H1 (cell line): Measurements from ENCODE around the gene MUC2. TPM values are rescaled to one million over a fixed set of nuclear protein-coding genes. Genes with fewer than 3 reads are reported as not detected.

Source experiments
- CTCF ChIA-PET: fragments of 300-600 bp; sonication (Branson Sonifier 250); formaldehyde crosslinking; loops from one replicate; lab custom pipeline; 2021; ENCODE audit not compliant: partially characterized antibody; lab: Charles Lee
- POLR2A ChIA-PET: fragments of 300-600 bp; sonication (Branson Sonifier 250); formaldehyde crosslinking; loops from one replicate; lab custom pipeline; 2021; ENCODE audit warnings: inconsistent platforms; ENCODE audit not compliant: partially characterized antibody; lab: Charles Lee
- DNase-seq, 2 experiments: peaks; one replicate each; pipeline versions ENCODE4 v3.0.0 to v3.0.0-alpha.2; 2010 to 2022; ENCODE audit warnings: low spot score in 2 of 2, low read depth in 1 of 2, mixed read lengths in 1 of 2
- FAIRE-seq: peaks from 2 replicates; lab custom pipeline; 2011; peaks lifted over from hg19 to GRCh38; lab: Jason Lieb, UNC
- H2AFZ ChIP-seq: 2 replicates; pipeline ENCODE4 v1.8.1; 2012; ENCODE audit warnings: low read length, inconsistent platforms
- H2AK5ac ChIP-seq: 2 replicates; pipeline ENCODE4 v1.6.1; 2013; ENCODE audit warnings: low read depth, low read length
- H2BK120ac ChIP-seq: replicated peaks from 2 replicates; pipeline ENCODE3; 2013; ENCODE audit warnings: low read depth, low read length, inconsistent platforms
- H2BK12ac ChIP-seq: 2 replicates; pipeline ENCODE4 v1.6.1; 2013; ENCODE audit warnings: low read depth, low read length
- H2BK15ac ChIP-seq: 2 replicates; pipeline ENCODE4 v1.6.1; 2013; ENCODE audit warnings: low read length
- H2BK20ac ChIP-seq: 2 replicates; pipeline ENCODE4 v1.6.1; 2013; ENCODE audit warnings: low read length
- H2BK5ac ChIP-seq: 2 replicates; pipeline ENCODE4 v1.6.1; 2013; ENCODE audit warnings: low read depth, low read length
- H3K14ac ChIP-seq: 2 replicates; pipeline ENCODE4 v1.6.1; 2013; ENCODE audit warnings: inconsistent platforms; ENCODE audit not compliant: insufficient read length
- H3K18ac ChIP-seq: 2 replicates; pipeline ENCODE4 v1.6.1; 2013; ENCODE audit warnings: low read length; ENCODE audit errors: extremely low read depth
- H3K23ac ChIP-seq: 2 replicates; pipeline ENCODE4 v1.6.1; 2013; ENCODE audit warnings: inconsistent platforms; ENCODE audit not compliant: insufficient read length
- H3K23me2 ChIP-seq: 2 replicates; pipeline ENCODE4 v1.6.1; 2013; ENCODE audit warnings: low read depth, low read length
- H3K27ac ChIP-seq: 2 replicates; pipeline ENCODE4 v1.6.1; 2011; ENCODE audit warnings: low read depth, low read length, inconsistent platforms
- H3K27me3 ChIP-seq, 4 experiments: replicated peaks in 1 of 4; 1 replicate in 1 of 4; 2 replicates in 3 of 4; pipeline versions ENCODE4 v1.6.1 to v1.8.1; 2011 to 2013; ENCODE audit warnings: low read length in 3 of 4, mild to moderate bottlenecking in 3 of 4, inconsistent platforms in 2 of 4, mixed read lengths in 2 of 4, moderate library complexity in 1 of 4; ENCODE audit not compliant: control insufficient read depth in 3 of 4, insufficient read depth in 3 of 4; ENCODE audit errors: extremely low read depth in 1 of 4
- H3K36me3 ChIP-seq, 4 experiments: 2 replicates each; pipeline versions ENCODE4 v1.6.1 to v1.8.1; 2011 to 2013; ENCODE audit warnings: mild to moderate bottlenecking in 4 of 4, low read length in 3 of 4, moderate library complexity in 2 of 4, control low read depth in 1 of 4, inconsistent platforms in 1 of 4; ENCODE audit not compliant: insufficient read depth in 4 of 4, control insufficient read depth in 2 of 4
- H3K4ac ChIP-seq: replicated peaks from 2 replicates; pipeline ENCODE3; 2013; ENCODE audit warnings: low read length, low read depth, mixed read lengths, inconsistent platforms; ENCODE audit not compliant: insufficient read length
- H3K4me1 ChIP-seq, 4 experiments: replicated peaks in 1 of 4; 1 replicate in 1 of 4; 2 replicates in 3 of 4; pipeline versions ENCODE4 v1.6.1 to v1.8.1; 2011 to 2013; ENCODE audit warnings: low read length in 3 of 4, inconsistent platforms in 2 of 4, mixed read lengths in 1 of 4; ENCODE audit not compliant: insufficient read depth in 4 of 4, control insufficient read depth in 3 of 4
- H3K4me2 ChIP-seq, 2 experiments: 2 replicates each; pipeline versions ENCODE4 v1.6.1 to v1.8.1; 2011 to 2013; ENCODE audit warnings: low read depth in 2 of 2, low read length in 2 of 2, control low read depth in 1 of 2, inconsistent platforms in 1 of 2, mild to moderate bottlenecking in 1 of 2; ENCODE audit not compliant: insufficient read depth in 1 of 2
- H3K4me3 ChIP-seq, 4 experiments: fragments of 200-600, 300-600 bp in 1 of 4; sonication (generic), shearing (Covaris generic), sonication (Bioruptor Twin) in 1 of 4; 2 replicates each; pipeline versions ENCODE4 v1.5.1 to v1.8.1; 2011 to 2016; ENCODE audit warnings: low read length in 4 of 4, low read depth in 3 of 4, control low read depth in 2 of 4, inconsistent platforms in 2 of 4, mild to moderate bottlenecking in 2 of 4, mixed read lengths in 1 of 4, moderate library complexity in 1 of 4; ENCODE audit not compliant: insufficient read depth in 2 of 4; ENCODE audit errors: extremely low read depth in 1 of 4
- H3K56ac ChIP-seq: replicated peaks from 2 replicates; pipeline ENCODE3; 2013; ENCODE audit warnings: low read depth, mild to moderate bottlenecking, mixed read lengths, low read length, inconsistent platforms; ENCODE audit not compliant: insufficient read length
- H3K79me1 ChIP-seq: 2 replicates; pipeline ENCODE4 v1.6.1; 2013; ENCODE audit warnings: low read depth, low read length, control low read depth
- H3K79me2 ChIP-seq, 2 experiments: 2 replicates each; pipeline versions ENCODE4 v1.6.1 to v1.8.1; 2012 to 2013; ENCODE audit warnings: low read length in 2 of 2, mild to moderate bottlenecking in 2 of 2, inconsistent platforms in 1 of 2; ENCODE audit not compliant: insufficient read depth in 2 of 2, control insufficient read depth in 1 of 2
- H3K9ac ChIP-seq, 4 experiments: replicated peaks in 1 of 4; 1 replicate in 1 of 4; 2 replicates in 3 of 4; pipeline versions ENCODE4 v1.6.1 to v1.8.1; 2011 to 2013; ENCODE audit warnings: low read depth in 3 of 4, low read length in 3 of 4, control low read depth in 2 of 4, mild to moderate bottlenecking in 2 of 4, moderate library complexity in 2 of 4, inconsistent platforms in 1 of 4; ENCODE audit errors: extremely low read depth in 1 of 4
- H3K9me3 ChIP-seq, 2 experiments: 2 replicates each; pipeline versions ENCODE4 v1.6.1 to v1.8.1; 2012 to 2013; ENCODE audit warnings: mild to moderate bottlenecking in 2 of 2, moderate library complexity in 2 of 2, control low read depth in 1 of 2, inconsistent platforms in 1 of 2, low read depth in 1 of 2, low read length in 1 of 2, mixed read lengths in 1 of 2; ENCODE audit not compliant: insufficient read depth in 2 of 2
- H4K20me1 ChIP-seq, 2 experiments: replicated peaks in 1 of 2; 2 replicates each; pipeline versions ENCODE3 to v1.8.1; 2011 to 2013; ENCODE audit warnings: inconsistent platforms in 2 of 2, low read length in 2 of 2, mild to moderate bottlenecking in 1 of 2; ENCODE audit not compliant: insufficient read depth in 2 of 2, control insufficient read depth in 1 of 2
- H4K5ac ChIP-seq: 2 replicates; pipeline ENCODE4 v1.6.1; 2013; ENCODE audit warnings: low read length, low read depth, mixed read lengths, inconsistent platforms; ENCODE audit not compliant: insufficient read length
- H4K8ac ChIP-seq: 2 replicates; pipeline ENCODE4 v1.8.0; 2013; ENCODE audit warnings: mild to moderate bottlenecking, moderate library complexity, low read length, inconsistent platforms; ENCODE audit not compliant: insufficient read depth; ENCODE audit errors: extremely low read depth
- H4K91ac ChIP-seq: replicated peaks from 2 replicates; pipeline ENCODE3; 2013; ENCODE audit warnings: low read length, mixed read lengths, inconsistent platforms; ENCODE audit not compliant: insufficient read length
- CHD1 ChIP-seq: IDR thresholded peaks from 2 replicates; pipeline ENCODE4 v1.6.1; 2012; ENCODE audit warnings: low read depth, low read length, improper control_type of control experiment
- CHD2 ChIP-seq: IDR thresholded peaks from 2 replicates; pipeline ENCODE4 v1.6.1; 2012; ENCODE audit warnings: low read length, improper control_type of control experiment
- CREB1 ChIP-seq: IDR thresholded peaks from 2 replicates; pipeline ENCODE4 v1.6.1; 2012; ENCODE audit warnings: inconsistent platforms
- EZH2 ChIP-seq: fragments of 200-600 bp; sonication (generic); IDR thresholded peaks from 2 replicates; pipeline ENCODE4 v1.7.1; 2012; ENCODE audit warnings: low read depth, mild to moderate bottlenecking, moderate library complexity, low read length, inconsistent platforms; ENCODE audit not compliant: severe bottlenecking
- MAX ChIP-seq: IDR thresholded peaks from 2 replicates; pipeline ENCODE4 v1.6.1; 2012; ENCODE audit warnings: inconsistent platforms
- PHF8 ChIP-seq: fragments of 200-600 bp; sonication (generic); conservative IDR thresholded peaks from 2 replicates; pipeline ENCODE4 v1.7.1; 2012; ENCODE audit warnings: low read depth, mild to moderate bottlenecking, inconsistent platforms, low read length, moderate library complexity
- POLR2AphosphoS5 ChIP-seq: IDR thresholded peaks from 2 replicates; pipeline ENCODE4 v1.6.1; 2011; ENCODE audit warnings: low read depth, low read length
- RFX5 ChIP-seq: IDR thresholded peaks from 2 replicates; pipeline ENCODE4 v1.6.1; 2011; ENCODE audit warnings: low read depth, low read length, improper control_type of control experiment, borderline replicate concordance
- TAF7 ChIP-seq: optimal IDR thresholded peaks from 2 replicates; pipeline ENCODE3; 2011; ENCODE audit warnings: low read depth, mild to moderate bottlenecking, inconsistent platforms, low read length, moderate library complexity, borderline replicate concordance
- TCF12 ChIP-seq: IDR thresholded peaks from 2 replicates; pipeline ENCODE4 v1.6.1; 2011; ENCODE audit warnings: low read depth, mild to moderate bottlenecking, low read length
- USF2 ChIP-seq: IDR thresholded peaks from 2 replicates; pipeline ENCODE4 v1.6.1; 2011; ENCODE audit warnings: low read length, improper control_type of control experiment
- WGBS, 2 experiments: shearing (Covaris generic) in 1 of 2; methylation state at CpG; one replicate each; pipeline versions ENCODE4 v1.1.6 to v1.1.7; 2013 to 2015; ENCODE audit warnings: low lambda C conversion rate in 2 of 2, mixed read lengths in 2 of 2, inconsistent platforms in 1 of 2, low coverage in 1 of 2, missing lambda C conversion rate in 1 of 2; ENCODE audit not compliant: insufficient replicate concordance in 2 of 2, insufficient coverage in 1 of 2, insufficient read length in 1 of 2; ENCODE audit errors: extremely low coverage in 1 of 2, missing lambda C conversion rate in 1 of 2; 5-methylcytosine and 5-hydroxymethylcytosine counted together
- polyA plus RNA-seq, 7 experiments: library from polyadenylated mRNA; depleted of rRNA in 3 of 7; stranded (reverse) in 5 of 7; unstranded in 2 of 7; fragments of >200 nt in 5 of 7; fragments of 200-250 nt in 2 of 7; gene quantifications; 1 replicate in 5 of 7; 2 replicates in 1 of 7; 4 replicates in 1 of 7; pipeline versions ENCODE4 v1.2.1 to v1.2.3, GENCODE V29; 2011 to 2013; ENCODE audit warnings: missing spikeins in 2 of 7, mixed read lengths in 2 of 7
- total RNA-seq: library from RNA; stranded (reverse); fragmentation: NEBNext Ultra II Directional; extraction: Animal tissue kit (Norgen Biotek cat#: 25700); gene quantifications from 2 replicates; pipeline ENCODE4 v1.2.1, GENCODE V29; 2021

Gene MUC2
- total and polyA plus RNA-seq, 2 of the 8 experiments (the other 6 are each of a cell fraction or from before 2014, with no cell fraction given) = not detected

- no peak overlapping the region for H3K18ac ChIP-seq
- no peak for TF ChIP-seq USF2
- no peak for TF ChIP-seq CHD1
- TF ChIP-seq CHD2 = no peak
- no peak for TF ChIP-seq TCF12
- no peak for TF ChIP-seq MAX
- no peak for TF ChIP-seq CREB1
- TF ChIP-seq TAF7 = no peak
- TF ChIP-seq RFX5 = no peak
- TF ChIP-seq PHF8 = no peak
- TF ChIP-seq EZH2 = no peak
- no peak for TF ChIP-seq POLR2AphosphoS5
- TF ChIP-seq, all 59 proteins: peak for 0
- Histone ChIP-seq H2BK20ac (no peak overlapping the region), H4K8ac (no peak overlapping the region), H4K91ac (no peak overlapping the region), H3K4me2 (no peak overlapping the region), H3K4ac (no peak overlapping the region), H3K9me3 (peaks cover 5 to 43% of the 10 kb centered on the region in 2 experiments; a peak in 2 of 4 replicates), H3K9ac (no peak overlapping the region), H3K27ac (no peak overlapping the region), H3K79me1 (no peaks in the 10 kb centered on the region), H3K23me2 (no peaks in the 10 kb centered on the region), H2BK120ac (no peak overlapping the region), H3K4me3 (no peak overlapping the region), H3K36me3 (no peaks in the 10 kb centered on the region), H2AK5ac (no peak overlapping the region), H4K20me1 (peaks cover 0 to 1% of the 10 kb centered on the region in 2 experiments), H2BK5ac (no peak overlapping the region), H3K27me3 (no peaks in the 10 kb centered on the region; a peak in 1 of 7 replicates), H3K14ac (no peak overlapping the region), H2AFZ (no peak overlapping the region), H3K56ac (no peak overlapping the region), H4K5ac (no peak overlapping the region), H2BK15ac (no peak overlapping the region), H3K23ac (no peak overlapping the region), H3K4me1 (no peaks in the 10 kb centered on the region; a peak in 1 of 7 replicates), H2BK12ac (no peak overlapping the region), H3K79me2 (no peaks in the 10 kb centered on the region)
- POLR2A ChIA-PET = interaction anchor here (0.6 kb wide), 1 partner anchor 162 kb away, joined by 3 read pairs; no protein-coding TSS in a partner anchor
- no peak for DNase-seq
- FAIRE-seq = no peak
- CTCF ChIA-PET = interaction anchor here (1.2 kb wide), 1 partner anchor 11 kb away, joined by 3 read pairs; no protein-coding TSS in a partner anchor
- WGBS, 2 experiments = 96% methylated on average over 10 of the region's 14 CpGs; no CpG with 5 or more reads in 1 of the 2 experiments
Measured at GRCh38 chr11:1112351-1113191, 37.9 kb downstream of the MUC2 start.
